Measurements from ENCODE around the gene RYR2.

RYR2 gene

GRCh38 chr1:237681210-237681609 is 639.2 kb downstream of the RYR2 start:
- H3K27me3 ChIP-seq, result no peaks in the 10 kb centered on the region
- no peak overlapping the region for H3K4me3 ChIP-seq (ENCODE audit: low read depth, low read length)
- no peaks in the 10 kb centered on the region for H3K36me3 ChIP-seq
- no peaks in the 10 kb centered on the region for H3K9me3 ChIP-seq
- H3K4me1 ChIP-seq, result no peaks in the 10 kb centered on the region
- no peak for TF ChIP-seq CTCF (IDR thresholded peaks at IDR 0.05; ENCODE audit: low read depth, low read length)
- DNase-seq, result no peak

- no peaks in the 10 kb centered on the region for H3K36me3 ChIP-seq
- no peaks in the 10 kb centered on the region for H3K4me1 ChIP-seq
- no peak for TF ChIP-seq CTCF (IDR thresholded peaks at IDR 0.05; ENCODE audit: low read depth, low read length)
- DNase-seq, result no peak
- H3K4me3 ChIP-seq (ENCODE audit: low read depth, low read length), result no peak overlapping the region
- no peaks in the 10 kb centered on the region for H3K9me3 ChIP-seq
- H3K27me3 ChIP-seq, result no peaks in the 10 kb centered on the region
Observed at GRCh38 chr1:237684236-237684635, 642.3 kb downstream of the RYR2 start.

GRCh38 chr1:237685551-237685950 is 643.6 kb downstream of the RYR2 start:
- H3K36me3 ChIP-seq, result no peaks in the 10 kb centered on the region
- no peaks in the 10 kb centered on the region for H3K27me3 ChIP-seq
- DNase-seq, result no peak
- H3K9me3 ChIP-seq, result no peaks in the 10 kb centered on the region
- no peak for TF ChIP-seq CTCF (IDR thresholded peaks at IDR 0.05; ENCODE audit: low read depth, low read length)
- H3K4me3 ChIP-seq (ENCODE audit: low read depth, low read length), result no peak overlapping the region
- H3K4me1 ChIP-seq, result no peaks in the 10 kb centered on the region

GRCh38 chr1:237687804-237688203 is 645.8 kb downstream of the RYR2 start:
- Histone ChIP-seq H3K36me3 (no peaks in the 10 kb centered on the region), H3K4me3 (ENCODE audit: low read depth, low read length) (no peak overlapping the region), H3K9me3 (no peaks in the 10 kb centered on the region), H3K4me1 (0 out of 2 replicates have a peak, but pooled peaks cover 2% of the 10 kb centered on the region), H3K27me3 (no peaks in the 10 kb centered on the region)
- no peak for TF ChIP-seq CTCF (IDR thresholded peaks at IDR 0.05; ENCODE audit: low read depth, low read length)
- no peak for DNase-seq

GRCh38 chr1:237690656-237691055 is 648.7 kb downstream of the RYR2 start:
- DNase-seq, result no peak
- H3K9me3 ChIP-seq, result no peaks in the 10 kb centered on the region
- no peaks in the 10 kb centered on the region for H3K27me3 ChIP-seq
- 0 out of 2 replicates have a peak, but pooled peaks cover 2% of the 10 kb centered on the region for H3K4me1 ChIP-seq
- no peak for TF ChIP-seq CTCF (IDR thresholded peaks at IDR 0.05; ENCODE audit: low read depth, low read length)
- H3K36me3 ChIP-seq, result no peaks in the 10 kb centered on the region
- H3K4me3 ChIP-seq (ENCODE audit: low read depth, low read length), result no peak overlapping the region

- no peak for TF ChIP-seq CTCF (IDR thresholded peaks at IDR 0.05; ENCODE audit: low read depth, low read length)
- Histone ChIP-seq H3K4me3 (ENCODE audit: low read depth, low read length) (no peak overlapping the region), H3K9me3 (no peaks in the 10 kb centered on the region), H3K36me3 (no peaks in the 10 kb centered on the region), H3K27me3 (no peaks in the 10 kb centered on the region), H3K4me1 (0 out of 2 replicates have a peak, but pooled peaks cover 2% of the 10 kb centered on the region)
- DNase-seq, result no peak
Observed at GRCh38 chr1:237692255-237692654, 650.3 kb downstream of the RYR2 start.

Measured in BE2C (cell line).